Mammary epithelial cell (primary cell): Measurements from ENCODE around the gene SAG.

ENCODE experiments used
- CTCF ChIP-seq, 2 donors: IDR thresholded peaks in 1 of 2; conservative IDR thresholded peaks in 1 of 2; 2 replicates each; pipeline ENCODE4 v1.5.1; 2011 to 2012; ENCODE audit warnings: inconsistent platforms in 2 of 2, low read length in 2 of 2, mild to moderate bottlenecking in 2 of 2, control low read depth in 1 of 2, low read depth in 1 of 2; ENCODE audit not compliant: insufficient read depth in 1 of 2; ENCODE audit errors: extremely low read depth in 1 of 2
- EZH2 ChIP-seq: IDR thresholded peaks from 2 replicates; pipeline ENCODE4 v1.6.1; 2012; ENCODE audit warnings: low read length, inconsistent platforms, borderline replicate concordance

- TF ChIP-seq CTCF (conservative IDR thresholded peaks at IDR 0.05 in 1 of 2, IDR thresholded peaks at IDR 0.05 in 1 of 2; ENCODE audit: extremely low read depth in 1 of 2, insufficient read depth in 1 of 2, low read depth in 1 of 2, low read length in 2 of 2) (no peak), EZH2 (no peak)
Observed at GRCh38 chr2:233317196-233317943, 9.8 kb downstream of the SAG start.
